HepG2 (cell line): Measurements from ENCODE around the gene NARS2. TPM values are rescaled to one million over a fixed set of nuclear protein-coding genes. Genes with fewer than 3 reads are reported as not detected.
A peak's percentile ranks its signal among the peaks of the same experiment; 100 is the strongest.

Source experiments
- ATAC-seq: fragments of 200-7000 bp; cut with Tn5 transposase; 3 replicates; pipeline ENCODE4 v1.9.1; 2020; ENCODE audit warnings: mild to moderate bottlenecking, moderate library complexity
- BruUV-seq: library from RNA; stranded (reverse); fragments of 400-500 nt; replicated peaks from 2 replicates; lab custom pipeline; 2021; lab: Mats Ljungman, UMichigan
- CTCF ChIA-PET: fragments of 300-600 bp; formaldehyde crosslinking; extraction: SDS; loops from one replicate; lab custom pipeline; 2021; ENCODE audit warnings: low total read pairs, inconsistent platforms, low intra/inter-chr PET ratio; lab: Yijun Ruan, JAX
- POLR2A ChIA-PET: fragments of 350-600 bp; sonication (Branson Sonifier 250); formaldehyde crosslinking; loops from one replicate; lab custom pipeline; 2020; ENCODE audit warnings: antibody characterized with exemption, inconsistent platforms; lab: Yijun Ruan, JAX
- DNase-seq: peaks from one replicate; pipeline ENCODE4 v3.0.0-alpha.2; 2015; ENCODE audit warnings: low spot score
- FAIRE-seq: peaks from 3 replicates; lab custom pipeline; 2011; peaks lifted over from hg19 to GRCh38; lab: Jason Lieb, UNC
- H2AFZ ChIP-seq: one replicate; pipeline ENCODE4 v1.6.1; 2011; ENCODE audit warnings: low read length, inconsistent platforms
- H3K27ac ChIP-seq: fragments of 300-600 bp; 3 replicates; pipeline ENCODE4 v1.8.0; 2011; ENCODE audit warnings: mixed run types, mild to moderate bottlenecking, mixed read lengths, low read length, inconsistent platforms; ENCODE audit not compliant: insufficient read depth; ENCODE audit errors: extremely low read length
- H3K27me3 ChIP-seq, 2 experiments: fragments of 200-600 bp in 1 of 2; 2 replicates in 1 of 2; 3 replicates in 1 of 2; pipeline versions ENCODE4 v1.6.0 to v1.8.0; 2011; ENCODE audit warnings: low read length in 2 of 2, mild to moderate bottlenecking in 2 of 2, moderate library complexity in 2 of 2, inconsistent platforms in 1 of 2; ENCODE audit not compliant: insufficient read depth in 2 of 2, control insufficient read depth in 1 of 2
- H3K36me3 ChIP-seq, 2 experiments: fragments of 200-600 bp in 1 of 2; replicated peaks in 1 of 2; 2 replicates in 1 of 2; 3 replicates in 1 of 2; pipeline versions ENCODE4 v1.5.1 to v1.8.0; 2011; ENCODE audit warnings: low read length in 2 of 2, inconsistent platforms in 1 of 2; ENCODE audit not compliant: insufficient read depth in 2 of 2, control insufficient read depth in 1 of 2
- H3K4me1 ChIP-seq: 2 replicates; pipeline ENCODE4 v1.5.1; 2012; ENCODE audit warnings: low read length, inconsistent platforms; ENCODE audit not compliant: insufficient read depth
- H3K4me2 ChIP-seq: 2 replicates; pipeline ENCODE4 v1.6.0; 2011; ENCODE audit warnings: low read depth, low read length, inconsistent platforms
- H3K4me3 ChIP-seq, 3 experiments: fragments of 200-600 bp in 1 of 3; sonication (generic), shearing (Covaris generic) in 1 of 3; replicated peaks in 1 of 3; 2 replicates each; pipeline ENCODE4 v1.5.1; 2011 to 2016; ENCODE audit warnings: low read length in 3 of 3, inconsistent platforms in 2 of 3, low read depth in 2 of 3, mild to moderate bottlenecking in 2 of 3, control low read depth in 1 of 3, mixed read lengths in 1 of 3; ENCODE audit not compliant: insufficient read depth in 1 of 3
- H3K79me2 ChIP-seq: one replicate; pipeline ENCODE4 v1.6.1; 2011; ENCODE audit warnings: low read length, inconsistent platforms; ENCODE audit not compliant: insufficient read depth
- H3K9ac ChIP-seq: 2 replicates; pipeline ENCODE4 v1.6.0; 2011; ENCODE audit warnings: mild to moderate bottlenecking, low read depth, low read length, inconsistent platforms; ENCODE audit not compliant: insufficient read depth
- H3K9me3 ChIP-seq: 2 replicates; pipeline ENCODE4 v1.5.1; 2012; ENCODE audit warnings: mild to moderate bottlenecking, low read length
- H4K20me1 ChIP-seq: 2 replicates; pipeline ENCODE4 v1.6.0; 2011; ENCODE audit warnings: inconsistent platforms, mild to moderate bottlenecking, low read length, moderate library complexity; ENCODE audit not compliant: insufficient read depth
- ARNTL ChIP-seq: sonication (generic); formaldehyde crosslinking; IDR thresholded peaks from 2 replicates; pipeline ENCODE4 v1.4.0; 2020; ENCODE audit warnings: mild to moderate bottlenecking, missing genetic modification reagents
- ATF7-NPFF ChIP-seq: sonication (generic); formaldehyde crosslinking; IDR thresholded peaks from 2 replicates; pipeline ENCODE4 v1.8.1; 2023; ENCODE audit warnings: mild to moderate bottlenecking, low read depth, missing genetic modification reagents, moderate library complexity
- EP300 ChIP-seq, 3 experiments: sonication (generic) in 1 of 3; formaldehyde crosslinking in 1 of 3; IDR thresholded peaks; 2 replicates each; pipeline versions ENCODE4 v1.5.1 to v1.6.1; 2011 to 2020; ENCODE audit warnings: low read depth in 2 of 3, low read length in 2 of 3, borderline replicate concordance in 1 of 3, improper control_type of control experiment in 1 of 3, mild to moderate bottlenecking in 1 of 3, missing genetic modification reagents in 1 of 3, moderate library complexity in 1 of 3
- FIP1L1 ChIP-seq: fragments of 200-400 bp; formaldehyde crosslinking; IDR thresholded peaks from 2 replicates; pipeline ENCODE4 v1.6.1; 2018; ENCODE audit warnings: low read depth, mild to moderate bottlenecking, low read length, moderate library complexity, borderline replicate concordance; ENCODE audit not compliant: insufficient read depth
- HIC2 ChIP-seq: sonication (generic); formaldehyde crosslinking; IDR thresholded peaks from 2 replicates; pipeline ENCODE4 v1.9.0; 2022; ENCODE audit warnings: low read depth, missing genetic modification reagents
- JUND ChIP-seq: sonication (generic); formaldehyde crosslinking; IDR thresholded peaks from 2 replicates; pipeline ENCODE4 v1.8.0; 2022; ENCODE audit warnings: mild to moderate bottlenecking, missing genetic modification reagents
- LBX2 ChIP-seq: sonication (generic); formaldehyde crosslinking; IDR thresholded peaks from 2 replicates; pipeline ENCODE4 v1.5.0; 2020; ENCODE audit warnings: missing genetic modification reagents, mild to moderate bottlenecking, borderline replicate concordance
- LRRFIP1 ChIP-seq: sonication (generic); formaldehyde crosslinking; conservative IDR thresholded peaks from 2 replicates; pipeline ENCODE4 v1.4.0; 2020; ENCODE audit warnings: missing genetic modification reagents
- NR2F6 ChIP-seq, 2 experiments: IDR thresholded peaks; 2 replicates each; pipeline ENCODE4 v1.6.1; 2016; ENCODE audit warnings: antibody characterized with exemption in 1 of 2, mild to moderate bottlenecking in 1 of 2
- PLRG1 ChIP-seq: fragments of 450-650 bp; conservative IDR thresholded peaks from 2 replicates; pipeline ENCODE4 v1.6.1; 2016
- RARG ChIP-seq: sonication (generic); formaldehyde crosslinking; IDR thresholded peaks from 2 replicates; pipeline ENCODE4 v1.4.0; 2020; ENCODE audit warnings: low read depth, mild to moderate bottlenecking, missing genetic modification reagents
- RNF2 ChIP-seq: fragments of 450-650 bp; conservative IDR thresholded peaks from 2 replicates; pipeline ENCODE4 v1.6.1; 2016; ENCODE audit warnings: low read depth
- TEF ChIP-seq: sonication (generic); formaldehyde crosslinking; IDR thresholded peaks from 2 replicates; pipeline ENCODE4 v1.5.0; 2020; ENCODE audit warnings: missing genetic modification reagents
- ZNF3 ChIP-seq: IDR thresholded peaks from 2 replicates; pipeline ENCODE4 v1.7.0; 2017; ENCODE audit warnings: inconsistent platforms
- ZNF362 ChIP-seq: sonication (generic); formaldehyde crosslinking; IDR thresholded peaks from 2 replicates; pipeline ENCODE4 v1.4.0; 2020; ENCODE audit warnings: missing genetic modification reagents, mild to moderate bottlenecking, borderline replicate concordance
- ZNF550 ChIP-seq: sonication (generic); formaldehyde crosslinking; IDR thresholded peaks from 2 replicates; pipeline ENCODE4 v1.4.0; 2020; ENCODE audit warnings: mild to moderate bottlenecking, missing genetic modification reagents, borderline replicate concordance
- ZNF879 ChIP-seq: sonication (generic); formaldehyde crosslinking; IDR thresholded peaks from 2 replicates; pipeline ENCODE4 v1.8.1; 2023; ENCODE audit warnings: missing genetic modification reagents
- WGBS: methylation state at CpG from one replicate; pipeline ENCODE4 v1.1.6; 2017; ENCODE audit warnings: low lambda C conversion rate; 5-methylcytosine and 5-hydroxymethylcytosine counted together
- in situ Hi-C: cut with HindIII; loops from 2 replicates; pipeline ENCODE4 v1.10.0; 2017; ENCODE audit warnings: low pct_unique_long_range_greater_than_20kb; ENCODE audit not compliant: extremely low pct_ligation_motif_present
- intact Hi-C: fragments of 100-400 bp; cut with micrococcal nuclease; formaldehyde crosslinking; loops from one replicate; pipeline ENCODE4 v1.10.0; 2022; ENCODE audit not compliant: unreplicated experiment
- polyA plus RNA-seq, 8 experiments: library from polyadenylated mRNA; depleted of rRNA in 3 of 8; stranded (reverse) in 7 of 8; unstranded in 1 of 8; fragments of >200 nt; fragmentation: Illumina TruSeq in 4 of 8; extraction: Trizol in 4 of 8; gene quantifications; 2 replicates each; pipeline versions ENCODE4 v1.2.1 to v1.2.3, GENCODE V29; 2011 to 2016; ENCODE audit warnings: low read depth in 4 of 8, missing spikeins in 1 of 8, mixed read lengths in 1 of 8; ENCODE audit not compliant: insufficient read depth in 1 of 8
- total RNA-seq, 5 experiments: library from RNA; depleted of rRNA; stranded (reverse); fragments of >200 nt; fragmentation: Illumina TruSeq; extraction: Trizol; gene quantifications; 2 replicates each; pipeline ENCODE4 v1.2.3, GENCODE V29; 2016; ENCODE audit warnings: low read depth in 1 of 5

Gene NARS2
- total and polyA plus RNA-seq, 2 of the 13 experiments (the other 11 are each of a cell fraction or from before 2014, with no cell fraction given), result 45.9 to 65.0 TPM

GRCh38 chr11:78588517-78588916, 13.9 kb upstream of the NARS2 start (continued):
- no peak for TF ChIP-seq HIC2 (CRISPR knock-in tag)
- no peak for TF ChIP-seq RARG (CRISPR knock-in tag)
- TF ChIP-seq NR2F6 (IDR thresholded peaks at IDR 0.05), result no peak
- TF ChIP-seq NR2F6 (CRISPR knock-in tag; IDR thresholded peaks at IDR 0.05), result no peak
- TF ChIP-seq ZNF3, result no peak
- TF ChIP-seq TEF (CRISPR knock-in tag), result no peak
- no peak for TF ChIP-seq ZNF550 (CRISPR knock-in tag)

GRCh38 chr11:78587446-78587845, 12.8 kb upstream of the NARS2 start:
- no TSS peak for BruUV-seq
- Histone ChIP-seq H3K27ac (no peak overlapping the region), H4K20me1 (no peaks in the 10 kb centered on the region), H3K9ac (no peak overlapping the region), H3K4me1 (peaks cover 5% of the 10 kb centered on the region; the same call in 1 of the 2 replicates), H3K27me3 (no peaks in the 10 kb centered on the region), H2AFZ (peak overlapping the region; percentile 89), H3K9me3 (peaks cover 22% of the 10 kb centered on the region), H3K79me2 (no peaks in the 10 kb centered on the region), H3K36me3 (no peaks in the 10 kb centered on the region), H3K4me2 (no peak overlapping the region), H3K4me3 (no peak overlapping the region)
- ChIA-PET CTCF (no interaction called here), POLR2A (interaction anchor here (1.0 kb wide), 1 partner anchor 11 kb away, joined by 5 read pairs; no protein-coding TSS in a partner anchor)
- ATAC-seq (no peak), FAIRE-seq (no peak), DNase-seq (no peak)
- intact Hi-C loops (no loop called here), in situ Hi-C loops (no loop called here)
- WGBS, result 38% methylated on average over 3 of the region's 3 CpGs
- no peak for TF ChIP-seq FIP1L1
- no peak for TF ChIP-seq JUND
- no peak for TF ChIP-seq RNF2
- no peak for TF ChIP-seq ARNTL (CRISPR knock-in tag)
- no peak for TF ChIP-seq ATF7-NPFF (CRISPR knock-in tag)
- no peak for TF ChIP-seq LRRFIP1
- no peak for TF ChIP-seq ZNF362
- TF ChIP-seq EP300 (IDR thresholded peaks at IDR 0.05; ENCODE audit: low read depth in 2 of 2, low read length in 2 of 2), result no peak
- TF ChIP-seq EP300 (CRISPR knock-in tag; IDR thresholded peaks at IDR 0.05; ENCODE audit: borderline replicate concordance), result no peak
- TF ChIP-seq LBX2 (CRISPR knock-in tag), result no peak
- no peak for TF ChIP-seq ZNF879 (CRISPR knock-in tag)
- TF ChIP-seq PLRG1, result no peak
